SKM-1 treated with dmso at 0.1 percent for 144 hours (cell line): ENCODE results near the gene E2F8.

ENCODE experiments used
- DNase-seq: peaks from one replicate; lab custom pipeline; 2025; ENCODE audit not compliant: unreplicated experiment; lab: John Stamatoyannopoulos, UW

The E2F8 gene

GRCh38 chr11:19187114-19187832 is 53.5 kb downstream of the E2F8 start:
- no peak for DNase-seq

GRCh38 chr11:19185516-19186052 is 55.2 kb downstream of the E2F8 start:
- DNase-seq = no peak

DNA sequence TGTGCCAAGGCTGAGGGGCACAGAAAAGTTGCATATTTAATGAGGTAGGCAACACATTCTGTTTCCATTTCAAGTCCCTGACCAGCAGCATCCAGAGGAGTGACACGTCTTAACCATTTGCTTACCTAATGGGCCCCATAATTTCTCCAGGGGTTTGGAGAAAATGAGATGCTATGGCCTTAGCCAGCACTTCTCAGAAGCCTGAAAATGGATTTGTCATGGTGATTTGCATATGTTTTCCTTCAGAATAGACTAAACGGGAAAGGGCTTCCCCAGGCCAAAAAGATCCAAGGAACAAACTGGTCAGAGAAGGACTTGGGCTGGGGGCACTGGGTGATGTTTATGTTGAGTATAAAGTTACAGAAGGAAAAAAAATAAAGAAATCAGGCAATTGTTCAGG is 55.7 kb downstream of the E2F8 start:
- DNase-seq = no peak

DNA sequence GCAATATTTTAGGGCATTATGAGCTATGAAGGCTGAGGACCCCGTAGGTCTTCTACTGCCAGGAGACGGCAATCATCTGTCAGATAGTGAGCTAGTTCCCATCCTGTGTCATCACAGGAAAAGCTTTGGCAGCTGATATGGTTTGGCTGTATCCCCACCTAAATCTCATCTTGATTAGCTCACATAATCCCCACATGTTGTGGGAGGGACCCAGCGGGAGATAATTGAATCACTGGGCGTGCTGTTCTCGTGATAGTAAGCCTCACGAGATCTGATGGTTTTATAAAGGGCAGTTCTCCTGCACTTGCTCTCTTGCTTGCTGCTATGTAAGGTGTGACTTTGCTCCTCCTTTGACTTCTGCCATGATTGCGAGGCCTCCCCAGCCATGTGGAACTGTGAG is 57.1 kb downstream of the E2F8 start:
- no peak for DNase-seq

GRCh38 chr11:19181531-19182261 is 59.0 kb downstream of the E2F8 start:
- no peak for DNase-seq

DNA sequence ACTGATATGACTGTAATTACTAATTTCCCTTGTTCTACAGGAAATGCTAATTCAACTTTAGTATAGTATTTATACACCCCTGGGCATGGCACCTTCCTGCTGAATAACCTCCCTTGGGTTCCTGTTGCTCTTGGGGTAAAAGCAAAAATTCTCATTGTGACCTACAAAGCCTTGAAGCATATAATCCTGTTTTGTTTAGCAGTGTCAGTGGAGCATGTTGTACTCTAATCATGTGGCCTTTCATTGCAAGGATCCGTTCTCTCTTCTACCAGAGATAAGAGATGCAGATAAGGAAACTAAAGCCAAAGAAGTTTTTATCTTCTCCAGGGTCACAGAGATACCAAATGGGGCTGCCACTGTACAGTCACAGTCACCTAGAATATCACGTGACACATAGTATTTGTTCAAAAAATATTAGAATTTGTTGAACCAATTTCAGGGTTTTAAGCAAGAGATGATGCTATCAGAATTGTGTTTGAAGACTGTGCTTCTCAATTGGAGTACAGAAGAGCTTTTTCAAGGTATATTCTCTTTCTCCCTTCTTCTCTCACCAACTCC is 64.0 kb downstream of the E2F8 start:
- no peak for DNase-seq
